ENCODE data around the gene TAOK3. TPM values are rescaled to one million over a fixed set of nuclear protein-coding genes. Genes with fewer than 3 reads are reported as not detected.

The TAOK3 gene
- total RNA-seq, 1 experiment from 2014 or later, result 17.7 TPM

GRCh38 chr12:118175823-118176447 lies 196.8 kb downstream of the TAOK3 start:
- ChIA-PET POLR2A (no interaction called here), CTCF (interaction anchor here (1.0 kb wide), 1 partner anchor 197 kb away, joined by 4 read pairs; the partner anchor contains the start of gene TAOK3)
- Histone ChIP-seq H3K4me1 (no peaks in the 10 kb centered on the region), H3K27me3 (replicated peaks; ENCODE audit: control insufficient read depth, insufficient read depth, low read length) (no peaks in the 10 kb centered on the region), H3K4me3 (ENCODE audit: low read depth, low read length) (no peak overlapping the region), H3K36me3 (ENCODE audit: control insufficient read depth, insufficient read depth, low read length) (peaks cover 1% of the 10 kb centered on the region; the same call in 1 of the 2 replicates), H3K9me3 (no peaks in the 10 kb centered on the region)
- intact Hi-C loops (cut with micrococcal nuclease; ENCODE audit: unreplicated experiment), result no loop called here
- BruUV-seq (replicated peaks), result no TSS peak
- Mint-ChIP-seq H3K9me3 (ENCODE audit: unreplicated experiment) (no peaks in the 10 kb centered on the region), H3K36me3 (ENCODE audit: insufficient read depth, unreplicated experiment) (peaks cover 23% of the 10 kb centered on the region), H3K27me3 (ENCODE audit: insufficient read depth, unreplicated experiment) (no peaks in the 10 kb centered on the region), H3K27ac (ENCODE audit: unreplicated experiment) (no peak overlapping the region), H3K4me1 (ENCODE audit: low read depth, unreplicated experiment) (no peaks in the 10 kb centered on the region), H3K4me3 (ENCODE audit: unreplicated experiment) (no peak overlapping the region)
- DNase-seq, result no peak
- TF ChIP-seq CTCF (IDR thresholded peaks at IDR 0.05; ENCODE audit: insufficient read depth in 1 of 2, low read depth in 1 of 2, low read length in 1 of 2, severe bottlenecking in 1 of 2, unreplicated experiment in 1 of 2), result no peak

- POLR2A ChIA-PET, result no interaction called here
- Histone ChIP-seq H3K36me3 (ENCODE audit: control insufficient read depth, insufficient read depth, low read length) (no peaks in the 10 kb centered on the region), H3K4me3 (ENCODE audit: low read depth, low read length) (no peak overlapping the region), H3K9me3 (no peaks in the 10 kb centered on the region), H3K4me1 (no peaks in the 10 kb centered on the region), H3K27me3 (replicated peaks; ENCODE audit: control insufficient read depth, insufficient read depth, low read length) (no peaks in the 10 kb centered on the region)
- CTCF ChIA-PET, result no interaction called here
- Mint-ChIP-seq H3K4me1 (ENCODE audit: low read depth, unreplicated experiment) (no peaks in the 10 kb centered on the region), H3K4me3 (ENCODE audit: unreplicated experiment) (no peak overlapping the region), H3K27me3 (ENCODE audit: insufficient read depth, unreplicated experiment) (no peaks in the 10 kb centered on the region), H3K36me3 (ENCODE audit: insufficient read depth, unreplicated experiment) (peaks cover 8% of the 10 kb centered on the region), H3K9me3 (ENCODE audit: unreplicated experiment) (no peaks in the 10 kb centered on the region), H3K27ac (ENCODE audit: unreplicated experiment) (no peak overlapping the region)
- BruUV-seq (replicated peaks), result no TSS peak
- intact Hi-C loops (cut with micrococcal nuclease; ENCODE audit: unreplicated experiment), result loop anchor here (5.0 kb wide), 1 partner anchor 45 kb away; no protein-coding TSS in a partner anchor
- DNase-seq, result no peak
- TF ChIP-seq CTCF (IDR thresholded peaks at IDR 0.05; ENCODE audit: insufficient read depth in 1 of 2, low read depth in 1 of 2, low read length in 1 of 2, severe bottlenecking in 1 of 2, unreplicated experiment in 1 of 2), result no peak
Observed at GRCh38 chr12:118166946-118167345, 205.8 kb downstream of the TAOK3 start.

- no peaks in the 10 kb centered on the region for H3K36me3 ChIP-seq (ENCODE audit: control insufficient read depth, insufficient read depth, low read length)
Observed at GRCh38 chr12:118164798-118165486, 207.8 kb downstream of the TAOK3 start.

More at GRCh38 chr12:118164798-118165486, 207.8 kb downstream of the TAOK3 start:
- H3K4me3 ChIP-seq (ENCODE audit: low read depth, low read length), result no peak overlapping the region
- intact Hi-C loops (cut with micrococcal nuclease; ENCODE audit: unreplicated experiment), result loop anchor here (1.0 to 5.0 kb wide), 2 partner anchors 43 to 208 kb away; no protein-coding TSS in a partner anchor
- peak; percentile 29 to 57 for TF ChIP-seq CTCF (IDR thresholded peaks at IDR 0.05; ENCODE audit: insufficient read depth in 1 of 2, low read depth in 1 of 2, low read length in 1 of 2, severe bottlenecking in 1 of 2, unreplicated experiment in 1 of 2)
- ChIA-PET CTCF (interaction anchor here (0.6 to 0.7 kb wide), 4 partner anchors 22 to 211 kb away, joined by 3 to 5 read pairs (median 4); partner anchors contain the start of gene SUDS3), POLR2A (no interaction called here)
- Mint-ChIP-seq H3K4me3 (ENCODE audit: unreplicated experiment) (no peak overlapping the region), H3K9me3 (ENCODE audit: unreplicated experiment) (no peaks in the 10 kb centered on the region), H3K4me1 (ENCODE audit: low read depth, unreplicated experiment) (no peaks in the 10 kb centered on the region), H3K27me3 (ENCODE audit: insufficient read depth, unreplicated experiment) (no peaks in the 10 kb centered on the region), H3K27ac (ENCODE audit: unreplicated experiment) (no peak overlapping the region), H3K36me3 (ENCODE audit: insufficient read depth, unreplicated experiment) (no peaks in the 10 kb centered on the region)
- H3K27me3 ChIP-seq (replicated peaks; ENCODE audit: control insufficient read depth, insufficient read depth, low read length), result no peaks in the 10 kb centered on the region
- no TSS peak for BruUV-seq (replicated peaks)
- no peaks in the 10 kb centered on the region for H3K4me1 ChIP-seq
- no peaks in the 10 kb centered on the region for H3K9me3 ChIP-seq
- DNase-seq, result peak in 1 of 2 experiments; percentile 37
